SK-N-SH (cell line): Measurements from ENCODE around the gene ALDH4A1.

Experiments used
- EP300 ChIP-seq, 2 experiments: IDR thresholded peaks; 2 replicates each; pipeline versions ENCODE4 v1.4.0 to v1.6.1; 2012; ENCODE audit warnings: borderline replicate concordance in 1 of 2, low read depth in 1 of 2, low read length in 1 of 2
- ZBTB33 ChIP-seq: IDR thresholded peaks from 2 replicates; pipeline ENCODE4 v1.4.0; 2012; ENCODE audit warnings: low read depth, borderline replicate concordance

GRCh38 chr1:18923756-18924211 lies 21.4 kb upstream of the ALDH4A1 start:
- TF ChIP-seq ZBTB33: no peak
- TF ChIP-seq EP300 (IDR thresholded peaks at IDR 0.05; ENCODE audit: borderline replicate concordance in 1 of 2, low read depth in 1 of 2, low read length in 1 of 2): no peak
